Right lobe of liver (tissue), 4 donors: ENCODE measurements around the gene AFP.

Experiments
- POLR2A ChIP-seq: fragments of 450-650 bp; IDR thresholded peaks from one replicate; pipeline ENCODE4 v1.6.1; 2017; ENCODE audit warnings: antibody characterized with exemption, mild to moderate bottlenecking
- TF ChIP-seq, protein P1 (sequence below), 4 donors: fragments of 200-600 bp in 3 of 4; fragments of 450-650 bp in 1 of 4; IDR thresholded peaks; one replicate each; pipeline versions ENCODE4 v1.5.1 to v1.8.0; 2016 to 2022; ENCODE audit warnings: antibody characterized with exemption in 4 of 4, mild to moderate bottlenecking in 2 of 4
- donor health status: DM: no; HTN: no; CAD: no.
- donor health status: DM: no; HTN: no; CAD: no.
- donor health status: DM: no; HTN: yes; CAD: no.

DNA sequence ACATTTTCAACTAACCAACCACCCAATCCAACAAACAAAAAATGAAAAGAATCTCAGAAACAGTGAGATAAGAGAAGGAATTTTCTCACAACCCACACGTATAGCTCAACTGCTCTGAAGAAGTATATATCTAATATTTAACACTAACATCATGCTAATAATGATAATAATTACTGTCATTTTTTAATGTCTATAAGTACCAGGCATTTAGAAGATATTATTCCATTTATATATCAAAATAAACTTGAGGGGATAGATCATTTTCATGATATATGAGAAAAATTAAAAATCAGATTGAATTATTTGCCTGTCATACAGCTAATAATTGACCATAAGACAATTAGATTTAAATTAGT is 4.2 kb upstream of the AFP start:
- TF ChIP-seq POLR2A = no peak
- TF ChIP-seq, protein P1, sequence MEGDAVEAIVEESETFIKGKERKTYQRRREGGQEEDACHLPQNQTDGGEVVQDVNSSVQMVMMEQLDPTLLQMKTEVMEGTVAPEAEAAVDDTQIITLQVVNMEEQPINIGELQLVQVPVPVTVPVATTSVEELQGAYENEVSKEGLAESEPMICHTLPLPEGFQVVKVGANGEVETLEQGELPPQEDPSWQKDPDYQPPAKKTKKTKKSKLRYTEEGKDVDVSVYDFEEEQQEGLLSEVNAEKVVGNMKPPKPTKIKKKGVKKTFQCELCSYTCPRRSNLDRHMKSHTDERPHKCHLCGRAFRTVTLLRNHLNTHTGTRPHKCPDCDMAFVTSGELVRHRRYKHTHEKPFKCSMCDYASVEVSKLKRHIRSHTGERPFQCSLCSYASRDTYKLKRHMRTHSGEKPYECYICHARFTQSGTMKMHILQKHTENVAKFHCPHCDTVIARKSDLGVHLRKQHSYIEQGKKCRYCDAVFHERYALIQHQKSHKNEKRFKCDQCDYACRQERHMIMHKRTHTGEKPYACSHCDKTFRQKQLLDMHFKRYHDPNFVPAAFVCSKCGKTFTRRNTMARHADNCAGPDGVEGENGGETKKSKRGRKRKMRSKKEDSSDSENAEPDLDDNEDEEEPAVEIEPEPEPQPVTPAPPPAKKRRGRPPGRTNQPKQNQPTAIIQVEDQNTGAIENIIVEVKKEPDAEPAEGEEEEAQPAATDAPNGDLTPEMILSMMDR (IDR thresholded peaks at IDR 0.05) = no peak
